Activated CD8-positive, alpha-beta memory T cell treated with anti-CD3 and anti-CD28 coated beads for 1 hour (primary cell): Measurements from ENCODE around the gene IKZF3.

Experiments
- DNase-seq, 2 donors: peaks; one replicate each; pipeline ENCODE4 v3.0.0-alpha.2; 2020; ENCODE audit warnings: low read depth in 1 of 2; ENCODE audit errors: extremely low read depth in 1 of 2

The IKZF3 gene

GRCh38 chr17:39818358-39819000 lies 45.6 kb downstream of the IKZF3 start:
- DNase-seq = no peak

GRCh38 chr17:39816272-39816671 lies 47.8 kb downstream of the IKZF3 start:
- DNase-seq = no peak

GRCh38 chr17:39814497-39814896 lies 49.6 kb downstream of the IKZF3 start:
- no peak for DNase-seq

- DNase-seq = peak; percentile 27 to 49
Measured at GRCh38 chr17:39813631-39814030, 50.5 kb downstream of the IKZF3 start.

- no peak for DNase-seq
Measured at GRCh38 chr17:39812466-39812865, 51.6 kb downstream of the IKZF3 start.

GRCh38 chr17:39810939-39811728 lies 53.0 kb downstream of the IKZF3 start:
- no peak for DNase-seq

GRCh38 chr17:39809221-39809620 lies 54.9 kb downstream of the IKZF3 start:
- no peak for DNase-seq

- DNase-seq = no peak
Measured at GRCh38 chr17:39808409-39808997, 55.6 kb downstream of the IKZF3 start.

- DNase-seq = no peak
Measured at GRCh38 chr17:39804839-39805238, 59.3 kb downstream of the IKZF3 start.

GRCh38 chr17:39801055-39801454 lies 63.1 kb downstream of the IKZF3 start:
- no peak for DNase-seq

GRCh38 chr17:39800540-39800939 lies 63.6 kb downstream of the IKZF3 start:
- peak in 1 of 2 donors; percentile 25 for DNase-seq

- DNase-seq = no peak
Measured at GRCh38 chr17:39799395-39799794, 64.7 kb downstream of the IKZF3 start.

- no peak for DNase-seq
Measured at GRCh38 chr17:39794249-39794970, 69.7 kb downstream of the IKZF3 start.

- DNase-seq = no peak
Measured at GRCh38 chr17:39793301-39793872, 70.7 kb downstream of the IKZF3 start.

GRCh38 chr17:39792526-39793221 lies 71.4 kb downstream of the IKZF3 start:
- DNase-seq = no peak

- no peak for DNase-seq
Measured at GRCh38 chr17:39791111-39791992, 72.8 kb downstream of the IKZF3 start.

- no peak for DNase-seq
Measured at GRCh38 chr17:39787743-39788484, 76.2 kb downstream of the IKZF3 start.

- DNase-seq = no peak
Measured at GRCh38 chr17:39787041-39787440, 77.1 kb downstream of the IKZF3 start.

- DNase-seq = no peak
Measured at GRCh38 chr17:39782980-39783379, 81.1 kb downstream of the IKZF3 start.
